ENCODE data around the gene FANCD2OS. TPM values are rescaled to one million over a fixed set of nuclear protein-coding genes. Genes with fewer than 3 reads are reported as not detected.
"Not testable (repeated sequence)": the region's sequence is repeated elsewhere in the genome, so short reads cannot be mapped to it uniquely, and the experiment has no call there.

The FANCD2OS gene
- total RNA-seq, 1 donor from 2014 or later = not detected

DNA sequence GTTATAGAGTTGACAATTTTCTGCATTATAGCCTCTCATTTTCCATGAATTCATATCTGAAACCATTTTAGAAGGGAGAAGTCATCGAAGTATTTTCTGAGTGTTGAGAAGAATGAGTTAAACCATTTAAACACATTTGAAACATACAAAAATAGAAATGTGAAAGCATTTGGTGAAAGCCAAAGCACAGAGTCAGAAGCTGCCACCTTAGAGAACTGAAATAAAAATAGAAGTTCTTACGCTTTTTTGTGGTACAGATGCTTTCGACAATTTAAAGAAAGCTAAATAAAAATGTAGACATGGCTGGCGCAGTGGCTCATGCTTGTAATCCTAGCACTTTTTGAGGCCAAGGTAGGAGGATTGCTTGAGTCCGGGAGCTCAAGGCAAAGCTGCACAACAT lies 9.0 kb downstream of the FANCD2OS start:
- intact Hi-C loops (cut with DNase I) = no loop called here
- no peak for TF ChIP-seq POLR2A (IDR thresholded peaks at IDR 0.05)
- TF ChIP-seq POLR2AphosphoS5 (IDR thresholded peaks at IDR 0.05; ENCODE audit: insufficient read depth in 1 of 2, low read depth in 1 of 2) = no peak
- TF ChIP-seq, protein P1, sequence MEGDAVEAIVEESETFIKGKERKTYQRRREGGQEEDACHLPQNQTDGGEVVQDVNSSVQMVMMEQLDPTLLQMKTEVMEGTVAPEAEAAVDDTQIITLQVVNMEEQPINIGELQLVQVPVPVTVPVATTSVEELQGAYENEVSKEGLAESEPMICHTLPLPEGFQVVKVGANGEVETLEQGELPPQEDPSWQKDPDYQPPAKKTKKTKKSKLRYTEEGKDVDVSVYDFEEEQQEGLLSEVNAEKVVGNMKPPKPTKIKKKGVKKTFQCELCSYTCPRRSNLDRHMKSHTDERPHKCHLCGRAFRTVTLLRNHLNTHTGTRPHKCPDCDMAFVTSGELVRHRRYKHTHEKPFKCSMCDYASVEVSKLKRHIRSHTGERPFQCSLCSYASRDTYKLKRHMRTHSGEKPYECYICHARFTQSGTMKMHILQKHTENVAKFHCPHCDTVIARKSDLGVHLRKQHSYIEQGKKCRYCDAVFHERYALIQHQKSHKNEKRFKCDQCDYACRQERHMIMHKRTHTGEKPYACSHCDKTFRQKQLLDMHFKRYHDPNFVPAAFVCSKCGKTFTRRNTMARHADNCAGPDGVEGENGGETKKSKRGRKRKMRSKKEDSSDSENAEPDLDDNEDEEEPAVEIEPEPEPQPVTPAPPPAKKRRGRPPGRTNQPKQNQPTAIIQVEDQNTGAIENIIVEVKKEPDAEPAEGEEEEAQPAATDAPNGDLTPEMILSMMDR (IDR thresholded peaks at IDR 0.05) = no peak
- no peak for DNase-seq (ENCODE audit: extremely low spot score in 2 of 2)
- no peaks in the 10 kb centered on the region for H3K36me3 ChIP-seq
- no peak overlapping the region for H3K27ac ChIP-seq
- H3K27me3 ChIP-seq = no peaks in the 10 kb centered on the region
- H3K9me3 ChIP-seq = no peaks in the 10 kb centered on the region
- no peaks in the 10 kb centered on the region for H3K4me1 ChIP-seq
- no peak overlapping the region for H3K4me3 ChIP-seq

DNA sequence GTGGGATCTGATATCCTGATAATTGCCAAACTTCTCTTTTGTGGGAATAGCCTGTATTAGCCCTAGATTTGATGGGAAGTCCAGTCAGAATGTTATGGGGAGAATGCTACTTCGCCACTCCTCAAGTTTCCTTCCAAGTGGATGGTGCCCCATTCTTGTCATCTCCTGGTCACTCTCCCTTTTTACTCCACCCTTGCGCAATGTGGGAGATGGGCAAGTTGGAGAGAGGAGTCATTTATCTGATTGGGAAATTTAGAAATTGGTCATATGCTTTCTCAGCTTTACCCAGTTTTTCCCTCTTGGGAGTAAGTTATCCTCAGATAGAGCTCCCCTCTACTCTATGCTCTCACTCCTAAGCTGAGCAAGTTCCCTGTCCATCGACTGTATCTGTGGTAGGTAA lies 14.4 kb downstream of the FANCD2OS start:
- Histone ChIP-seq H3K36me3 (no peaks in the 10 kb centered on the region), H3K27ac (no peak overlapping the region), H3K9me3 (no peaks in the 10 kb centered on the region), H3K4me3 (no peak overlapping the region), H3K4me1 (no peaks in the 10 kb centered on the region), H3K27me3 (no peaks in the 10 kb centered on the region)
- intact Hi-C loops (cut with DNase I) = no loop called here
- TF ChIP-seq POLR2AphosphoS5 (IDR thresholded peaks at IDR 0.05; ENCODE audit: insufficient read depth in 1 of 2, low read depth in 1 of 2) (no peak), POLR2A (IDR thresholded peaks at IDR 0.05) (no peak)
- TF ChIP-seq, protein P1 (IDR thresholded peaks at IDR 0.05) = no peak
- no peak for DNase-seq (ENCODE audit: extremely low spot score in 2 of 2)

DNA sequence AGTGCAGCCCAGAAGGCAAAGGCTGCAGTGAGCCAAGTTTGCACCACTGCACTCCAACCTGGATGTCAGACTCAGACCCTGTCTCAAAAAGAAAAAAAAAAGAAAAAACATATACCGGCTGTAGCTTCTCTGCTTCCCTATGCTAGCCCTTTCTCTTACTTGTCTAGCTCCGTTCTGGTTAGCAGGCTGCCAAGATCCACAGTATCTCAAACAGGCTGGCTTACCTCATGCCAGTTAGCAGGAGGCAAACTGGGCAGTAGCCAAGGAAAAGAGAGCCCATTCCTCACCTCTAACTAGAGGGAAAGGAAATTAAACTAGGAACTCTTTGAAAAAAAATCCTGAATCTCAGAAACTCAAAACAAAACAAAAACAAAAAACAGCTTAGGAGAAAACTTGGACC lies 16.7 kb downstream of the FANCD2OS start:
- H3K27ac ChIP-seq; H3K4me1 ChIP-seq; H3K36me3 ChIP-seq; intact Hi-C loops (cut with DNase I); DNase-seq (ENCODE audit: extremely low spot score in 2 of 2); H3K4me3 ChIP-seq; H3K9me3 ChIP-seq; H3K27me3 ChIP-seq: not testable (repeated sequence)

DNA sequence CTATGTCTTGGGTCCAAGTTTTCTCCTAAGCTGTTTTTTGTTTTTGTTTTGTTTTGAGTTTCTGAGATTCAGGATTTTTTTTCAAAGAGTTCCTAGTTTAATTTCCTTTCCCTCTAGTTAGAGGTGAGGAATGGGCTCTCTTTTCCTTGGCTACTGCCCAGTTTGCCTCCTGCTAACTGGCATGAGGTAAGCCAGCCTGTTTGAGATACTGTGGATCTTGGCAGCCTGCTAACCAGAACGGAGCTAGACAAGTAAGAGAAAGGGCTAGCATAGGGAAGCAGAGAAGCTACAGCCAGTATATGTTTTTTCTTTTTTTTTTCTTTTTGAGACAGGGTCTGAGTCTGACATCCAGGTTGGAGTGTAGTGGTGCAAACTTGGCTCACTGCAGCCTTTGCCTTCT lies 17.3 kb downstream of the FANCD2OS start:
- H3K4me1 ChIP-seq; H3K36me3 ChIP-seq; H3K4me3 ChIP-seq; H3K27me3 ChIP-seq; DNase-seq (ENCODE audit: extremely low spot score in 2 of 2); H3K9me3 ChIP-seq; H3K27ac ChIP-seq; intact Hi-C loops (cut with DNase I): not testable (repeated sequence)

GRCh38 chr3:10090179-10090578 lies 17.9 kb downstream of the FANCD2OS start:
- Histone ChIP-seq H3K9me3 (no peaks in the 10 kb centered on the region), H3K4me1 (no peaks in the 10 kb centered on the region), H3K27ac (no peak overlapping the region), H3K4me3 (no peak overlapping the region), H3K27me3 (no peaks in the 10 kb centered on the region), H3K36me3 (no peaks in the 10 kb centered on the region)
- intact Hi-C loops (cut with DNase I) = no loop called here
- DNase-seq (ENCODE audit: extremely low spot score in 2 of 2) = no peak
- TF ChIP-seq POLR2A (IDR thresholded peaks at IDR 0.05) (no peak), POLR2AphosphoS5 (IDR thresholded peaks at IDR 0.05; ENCODE audit: insufficient read depth in 1 of 2, low read depth in 1 of 2) (no peak)
- TF ChIP-seq, protein P1 (IDR thresholded peaks at IDR 0.05) = no peak

GRCh38 chr3:10088256-10088655 lies 19.8 kb downstream of the FANCD2OS start:
- Histone ChIP-seq H3K4me3 (no peak overlapping the region), H3K9me3 (no peaks in the 10 kb centered on the region), H3K4me1 (no peaks in the 10 kb centered on the region), H3K27ac (no peak overlapping the region), H3K27me3 (no peaks in the 10 kb centered on the region), H3K36me3 (no peaks in the 10 kb centered on the region)
- TF ChIP-seq POLR2AphosphoS5 (IDR thresholded peaks at IDR 0.05; ENCODE audit: insufficient read depth in 1 of 2, low read depth in 1 of 2) (no peak), POLR2A (IDR thresholded peaks at IDR 0.05) (no peak)
- TF ChIP-seq, protein P1 (IDR thresholded peaks at IDR 0.05) = no peak
- intact Hi-C loops (cut with DNase I) = no loop called here
- no peak for DNase-seq (ENCODE audit: extremely low spot score in 2 of 2)

Measured in vagina (tissue), 2 donors.